Measurements from ENCODE around the gene JAKMIP1. TPM values are rescaled to one million over a fixed set of nuclear protein-coding genes. Genes with fewer than 3 reads are reported as not detected.

JAKMIP1 gene
- total and polyA plus RNA-seq, 3 experiments from 2014 or later = 12.7 to 26.1 (median 14.2) TPM

- H3K27ac Mint-ChIP-seq = no peak overlapping the region
- no peak overlapping the region for H3K4me3 Mint-ChIP-seq
- POLR2A ChIA-PET = no interaction called here
These were observed 157.2 kb downstream of the JAKMIP1 start for GRCh38 chr4:6043188-6043587.

GRCh38 chr4:6042293-6043063, 157.9 kb downstream of the JAKMIP1 start:
- H3K9me3 Mint-ChIP-seq = no peaks in the 10 kb centered on the region
- H3K36me3 Mint-ChIP-seq = no peaks in the 10 kb centered on the region
- no peak for DNase-seq
- no peaks in the 10 kb centered on the region for H3K9me3 ChIP-seq (ENCODE audit: low read length)
- H3K4me3 ChIP-seq (ENCODE audit: low read length) = no peak overlapping the region
- H3K4me3 Mint-ChIP-seq = no peak overlapping the region
- POLR2A ChIA-PET = no interaction called here
- H3K27me3 Mint-ChIP-seq = peaks cover 2 to 3% of the 10 kb centered on the region in 2 donors
- CTCF ChIA-PET = no interaction called here
- H3K4me1 Mint-ChIP-seq = peaks cover 0 to 13% (median 0%) of the 10 kb centered on the region in 3 donors
- H3K36me3 ChIP-seq (ENCODE audit: insufficient read depth, low read length) = no peaks in the 10 kb centered on the region
- no peak overlapping the region for H3K27ac ChIP-seq (ENCODE audit: low read depth, low read length)
- no peaks in the 10 kb centered on the region for H3K4me1 ChIP-seq (ENCODE audit: insufficient read depth, low read length)
- H3K27ac Mint-ChIP-seq = peak overlapping the region in 1 of 8 donors; percentile 88
- H3K27me3 ChIP-seq (ENCODE audit: insufficient read depth, low read length, poor library complexity, severe bottlenecking) = no peaks in the 10 kb centered on the region

More at GRCh38 chr4:6043188-6043587, 157.2 kb downstream of the JAKMIP1 start:
- no peaks in the 10 kb centered on the region for H3K27me3 ChIP-seq (ENCODE audit: insufficient read depth, low read length, poor library complexity, severe bottlenecking)
- H3K9me3 Mint-ChIP-seq = no peaks in the 10 kb centered on the region
- no peak overlapping the region for H3K27ac ChIP-seq (ENCODE audit: low read depth, low read length)
- H3K4me1 Mint-ChIP-seq = peaks cover 0 to 19% (median under 1%) of the 10 kb centered on the region in 3 donors
- H3K36me3 ChIP-seq (ENCODE audit: insufficient read depth, low read length) = no peaks in the 10 kb centered on the region
- no peak for DNase-seq
- no peaks in the 10 kb centered on the region for H3K9me3 ChIP-seq (ENCODE audit: low read length)
- CTCF ChIA-PET = no interaction called here
- H3K4me1 ChIP-seq (ENCODE audit: insufficient read depth, low read length) = no peaks in the 10 kb centered on the region
- peaks cover 2 to 3% of the 10 kb centered on the region in 2 donors for H3K27me3 Mint-ChIP-seq
- no peaks in the 10 kb centered on the region for H3K36me3 Mint-ChIP-seq
- no peak overlapping the region for H3K4me3 ChIP-seq (ENCODE audit: low read length)

GRCh38 chr4:6041800-6042199, 158.5 kb downstream of the JAKMIP1 start:
- no peak overlapping the region for H3K27ac Mint-ChIP-seq
- Histone ChIP-seq H3K9me3 (ENCODE audit: low read length) (no peaks in the 10 kb centered on the region), H3K27ac (ENCODE audit: low read depth, low read length) (no peak overlapping the region), H3K4me1 (ENCODE audit: insufficient read depth, low read length) (no peaks in the 10 kb centered on the region), H3K4me3 (ENCODE audit: low read length) (no peak overlapping the region), H3K36me3 (ENCODE audit: insufficient read depth, low read length) (no peaks in the 10 kb centered on the region), H3K27me3 (ENCODE audit: insufficient read depth, low read length, poor library complexity, severe bottlenecking) (no peaks in the 10 kb centered on the region)
- CTCF ChIA-PET = no interaction called here
- H3K4me3 Mint-ChIP-seq = no peak overlapping the region
- H3K27me3 Mint-ChIP-seq = peaks cover 2 to 3% of the 10 kb centered on the region in 2 donors
- H3K4me1 Mint-ChIP-seq = peaks cover 0 to 13% (median 0%) of the 10 kb centered on the region in 3 donors
- H3K36me3 Mint-ChIP-seq = no peaks in the 10 kb centered on the region
- no peaks in the 10 kb centered on the region for H3K9me3 Mint-ChIP-seq
- POLR2A ChIA-PET = no interaction called here
- DNase-seq = no peak

- no peak overlapping the region for H3K4me3 ChIP-seq (ENCODE audit: low read length)
- H3K4me1 ChIP-seq (ENCODE audit: insufficient read depth, low read length) = no peaks in the 10 kb centered on the region
- no peaks in the 10 kb centered on the region for H3K27me3 ChIP-seq (ENCODE audit: insufficient read depth, low read length, poor library complexity, severe bottlenecking)
- no peaks in the 10 kb centered on the region for H3K9me3 Mint-ChIP-seq
- peaks cover 0 to 2% of the 10 kb centered on the region in 2 donors for H3K27me3 Mint-ChIP-seq
- no peaks in the 10 kb centered on the region for H3K4me1 Mint-ChIP-seq
- DNase-seq = no peak
- no peaks in the 10 kb centered on the region for H3K36me3 ChIP-seq (ENCODE audit: insufficient read depth, low read length)
- peaks cover 0 to 1% (median 0%) of the 10 kb centered on the region in 3 donors for H3K36me3 Mint-ChIP-seq
- H3K9me3 ChIP-seq (ENCODE audit: low read length) = no peaks in the 10 kb centered on the region
- no peak overlapping the region for H3K27ac ChIP-seq (ENCODE audit: low read depth, low read length)
- POLR2A ChIA-PET = no interaction called here
- no peak overlapping the region for H3K4me3 Mint-ChIP-seq
- CTCF ChIA-PET = no interaction called here
- H3K27ac Mint-ChIP-seq = peak overlapping the region in 1 of 8 donors; percentile 17
These were observed 161.6 kb downstream of the JAKMIP1 start for GRCh38 chr4:6038711-6039110.

- H3K27me3 Mint-ChIP-seq = no peaks in the 10 kb centered on the region
- H3K9me3 Mint-ChIP-seq = no peaks in the 10 kb centered on the region
- H3K4me3 Mint-ChIP-seq = no peak overlapping the region
These were observed 164.6 kb downstream of the JAKMIP1 start for GRCh38 chr4:6035786-6036185.

GRCh38 chr4:6033381-6033780, 167.0 kb downstream of the JAKMIP1 start:
- Histone ChIP-seq H3K27me3 (ENCODE audit: insufficient read depth, low read length, poor library complexity, severe bottlenecking) (no peaks in the 10 kb centered on the region), H3K9me3 (ENCODE audit: low read length) (no peaks in the 10 kb centered on the region), H3K4me3 (ENCODE audit: low read length) (no peak overlapping the region), H3K27ac (ENCODE audit: low read depth, low read length) (no peak overlapping the region), H3K4me1 (ENCODE audit: insufficient read depth, low read length) (no peaks in the 10 kb centered on the region), H3K36me3 (ENCODE audit: insufficient read depth, low read length) (no peaks in the 10 kb centered on the region)
- POLR2A ChIA-PET = no interaction called here
- CTCF ChIA-PET = no interaction called here
- Mint-ChIP-seq H3K36me3 (peaks cover 0 to 7% (median 4%) of the 10 kb centered on the region in 3 donors), H3K27me3 (no peaks in the 10 kb centered on the region), H3K4me1 (no peaks in the 10 kb centered on the region), H3K9me3 (no peaks in the 10 kb centered on the region), H3K4me3 (no peak overlapping the region), H3K27ac (peak overlapping the region in 1 of 8 donors; percentile 20)
- DNase-seq = no peak

More at GRCh38 chr4:6035786-6036185, 164.6 kb downstream of the JAKMIP1 start:
- Mint-ChIP-seq H3K36me3 (peaks cover 0 to 4% (median 1%) of the 10 kb centered on the region in 3 donors), H3K4me1 (no peaks in the 10 kb centered on the region), H3K27ac (no peak overlapping the region)
- H3K36me3 ChIP-seq (ENCODE audit: insufficient read depth, low read length) = no peaks in the 10 kb centered on the region
- H3K27me3 ChIP-seq (ENCODE audit: insufficient read depth, low read length, poor library complexity, severe bottlenecking) = no peaks in the 10 kb centered on the region
- no peak overlapping the region for H3K4me3 ChIP-seq (ENCODE audit: low read length)
- no peaks in the 10 kb centered on the region for H3K9me3 ChIP-seq (ENCODE audit: low read length)
- CTCF ChIA-PET = interaction anchor here (0.7 kb wide), 1 partner anchor 16 kb away, joined by 3 read pairs; no protein-coding TSS in a partner anchor
- DNase-seq = no peak
- no peak overlapping the region for H3K27ac ChIP-seq (ENCODE audit: low read depth, low read length)
- POLR2A ChIA-PET = no interaction called here
- no peaks in the 10 kb centered on the region for H3K4me1 ChIP-seq (ENCODE audit: insufficient read depth, low read length)

GRCh38 chr4:6032249-6033244, 167.8 kb downstream of the JAKMIP1 start:
- no peaks in the 10 kb centered on the region for H3K4me1 ChIP-seq (ENCODE audit: insufficient read depth, low read length)
- CTCF ChIA-PET = no interaction called here
- H3K36me3 Mint-ChIP-seq = peaks cover 0 to 7% (median 4%) of the 10 kb centered on the region in 3 donors
- DNase-seq = no peak
- H3K27me3 Mint-ChIP-seq = no peaks in the 10 kb centered on the region
- H3K4me1 Mint-ChIP-seq = no peaks in the 10 kb centered on the region
- H3K4me3 Mint-ChIP-seq = no peak overlapping the region
- H3K36me3 ChIP-seq (ENCODE audit: insufficient read depth, low read length) = no peaks in the 10 kb centered on the region
- H3K9me3 Mint-ChIP-seq = no peaks in the 10 kb centered on the region
- peak overlapping the region in 1 of 8 donors; percentile 62 for H3K27ac Mint-ChIP-seq
- no peaks in the 10 kb centered on the region for H3K9me3 ChIP-seq (ENCODE audit: low read length)
- H3K4me3 ChIP-seq (ENCODE audit: low read length) = no peak overlapping the region
- H3K27ac ChIP-seq (ENCODE audit: low read depth, low read length) = no peak overlapping the region
- POLR2A ChIA-PET = no interaction called here
- no peaks in the 10 kb centered on the region for H3K27me3 ChIP-seq (ENCODE audit: insufficient read depth, low read length, poor library complexity, severe bottlenecking)

- Mint-ChIP-seq H3K27me3 (no peaks in the 10 kb centered on the region), H3K4me1 (no peaks in the 10 kb centered on the region), H3K9me3 (no peaks in the 10 kb centered on the region), H3K36me3 (peaks cover 1 to 7% (median 4%) of the 10 kb centered on the region in 3 donors), H3K4me3 (no peak overlapping the region), H3K27ac (no peak overlapping the region)
- DNase-seq = no peak
- ChIA-PET CTCF (no interaction called here), POLR2A (no interaction called here)
- Histone ChIP-seq H3K4me1 (ENCODE audit: insufficient read depth, low read length) (no peaks in the 10 kb centered on the region), H3K9me3 (ENCODE audit: low read length) (no peaks in the 10 kb centered on the region), H3K4me3 (ENCODE audit: low read length) (no peak overlapping the region), H3K27me3 (ENCODE audit: insufficient read depth, low read length, poor library complexity, severe bottlenecking) (no peaks in the 10 kb centered on the region), H3K27ac (ENCODE audit: low read depth, low read length) (no peak overlapping the region), H3K36me3 (ENCODE audit: insufficient read depth, low read length) (no peaks in the 10 kb centered on the region)
These were observed 168.5 kb downstream of the JAKMIP1 start for GRCh38 chr4:6031846-6032245.
